ENCODE data around the gene DNM1. TPM values are rescaled to one million over a fixed set of nuclear protein-coding genes. Genes with fewer than 3 reads are reported as not detected.

DNM1 gene
- total RNA-seq, 6 donors from 2014 or later: 1.4 to 17.8 (median 7.9) TPM

DNA sequence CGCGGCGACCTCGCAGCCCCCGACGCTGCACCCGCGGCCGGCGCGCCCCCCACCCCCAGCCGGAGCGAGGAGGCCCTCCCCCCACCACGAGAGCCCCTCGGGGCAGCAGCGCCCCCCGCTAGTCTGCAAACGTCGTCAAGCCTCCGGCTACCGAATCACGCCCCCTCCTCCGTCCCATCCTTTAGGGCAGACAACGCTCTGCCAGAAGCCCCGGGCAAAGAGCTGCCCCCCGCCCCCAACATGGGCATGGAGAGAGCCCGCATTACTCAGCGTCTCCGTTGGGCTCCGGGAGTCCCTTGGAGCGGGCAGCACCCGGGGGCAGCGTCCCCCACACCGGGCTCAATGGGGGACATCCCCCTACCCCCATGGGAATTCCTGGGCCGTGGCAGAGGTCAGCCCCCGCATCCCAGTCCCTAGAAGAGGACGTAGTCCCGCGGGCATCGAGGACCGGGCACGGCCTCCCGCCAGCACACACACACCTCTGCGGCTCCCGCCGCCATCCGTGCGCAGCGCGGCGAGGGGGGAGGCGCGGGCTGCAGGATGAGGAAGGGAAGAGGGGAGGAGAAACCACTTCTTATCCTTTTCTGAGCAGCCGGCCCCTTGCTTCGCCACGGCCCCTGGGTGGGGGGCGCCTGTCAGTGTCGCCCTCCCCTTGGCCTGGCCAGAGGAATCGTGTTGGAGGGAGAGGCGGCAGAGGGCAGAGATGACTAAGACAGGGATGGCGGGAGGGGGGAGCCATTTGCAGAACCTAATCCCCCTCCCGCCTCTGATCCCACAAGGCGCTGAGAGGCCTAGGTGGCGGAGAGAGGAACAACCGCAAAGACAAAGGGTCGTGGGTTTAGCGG, 750 bp downstream of the DNM1 start:
- Histone ChIP-seq H3K9me3 (no peaks in the 10 kb centered on the region), H3K4me1 (peaks cover 13 to 15% (median 14%) of the 10 kb centered on the region in 4 donors), H3K4me3 (peak overlapping the region; percentile 27 to 75 (median 58)), H3K27me3 (peaks cover 0 to 18% (median 8%) of the 10 kb centered on the region in 4 donors), H3K27ac (peak overlapping the region in 2 of 4 donors; percentile 4 to 38), H3K36me3 (no peaks in the 10 kb centered on the region)
- DNase-seq (peak in 1 of 2 donors; percentile 88), ATAC-seq (ENCODE audit: low FRiP score in 2 of 2) (peak in 1 of 2 donors; percentile 70)
- 3 to 4% methylated on average over 19 to 41 of the region's 67 CpGs for WGBS, 2 donors
- TF ChIP-seq, protein P1, sequence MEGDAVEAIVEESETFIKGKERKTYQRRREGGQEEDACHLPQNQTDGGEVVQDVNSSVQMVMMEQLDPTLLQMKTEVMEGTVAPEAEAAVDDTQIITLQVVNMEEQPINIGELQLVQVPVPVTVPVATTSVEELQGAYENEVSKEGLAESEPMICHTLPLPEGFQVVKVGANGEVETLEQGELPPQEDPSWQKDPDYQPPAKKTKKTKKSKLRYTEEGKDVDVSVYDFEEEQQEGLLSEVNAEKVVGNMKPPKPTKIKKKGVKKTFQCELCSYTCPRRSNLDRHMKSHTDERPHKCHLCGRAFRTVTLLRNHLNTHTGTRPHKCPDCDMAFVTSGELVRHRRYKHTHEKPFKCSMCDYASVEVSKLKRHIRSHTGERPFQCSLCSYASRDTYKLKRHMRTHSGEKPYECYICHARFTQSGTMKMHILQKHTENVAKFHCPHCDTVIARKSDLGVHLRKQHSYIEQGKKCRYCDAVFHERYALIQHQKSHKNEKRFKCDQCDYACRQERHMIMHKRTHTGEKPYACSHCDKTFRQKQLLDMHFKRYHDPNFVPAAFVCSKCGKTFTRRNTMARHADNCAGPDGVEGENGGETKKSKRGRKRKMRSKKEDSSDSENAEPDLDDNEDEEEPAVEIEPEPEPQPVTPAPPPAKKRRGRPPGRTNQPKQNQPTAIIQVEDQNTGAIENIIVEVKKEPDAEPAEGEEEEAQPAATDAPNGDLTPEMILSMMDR (IDR thresholded peaks at IDR 0.05): no peak
- TF ChIP-seq POLR2AphosphoS5 (IDR thresholded peaks at IDR 0.05) (no peak), POLR2A (IDR thresholded peaks at IDR 0.05) (no peak), EP300 (IDR thresholded peaks at IDR 0.05) (no peak)

DNA sequence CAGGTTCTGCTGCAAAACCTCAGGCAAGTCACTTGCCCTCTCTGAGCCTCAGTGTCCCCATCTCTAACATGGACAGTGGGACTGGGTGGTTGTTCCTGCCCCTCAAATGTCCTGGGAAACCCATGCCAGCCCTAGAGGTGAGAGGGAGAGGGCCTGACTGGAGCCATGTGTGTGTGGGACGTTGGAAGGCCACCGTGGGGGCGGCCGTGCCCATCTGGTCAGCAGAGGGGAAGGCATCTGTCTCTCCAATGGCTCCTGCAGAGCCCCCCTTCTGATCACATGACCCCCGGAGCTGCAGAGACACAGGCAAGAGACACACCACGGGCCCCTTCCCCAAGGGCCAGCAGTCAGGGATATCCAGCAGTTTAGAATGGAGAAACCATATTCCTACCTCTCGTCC, 1.7 kb downstream of the DNM1 start:
- no peaks in the 10 kb centered on the region for H3K36me3 ChIP-seq
- 78 to 80% methylated on average over 4 to 7 of the region's 7 CpGs for WGBS, 2 donors
- peaks cover 0 to 18% (median 8%) of the 10 kb centered on the region in 4 donors for H3K27me3 ChIP-seq
- DNase-seq (no peak), ATAC-seq (ENCODE audit: low FRiP score in 2 of 2) (no peak)
- H3K9me3 ChIP-seq: no peaks in the 10 kb centered on the region
- H3K27ac ChIP-seq: no peak overlapping the region
- H3K4me3 ChIP-seq: no peak overlapping the region
- H3K4me1 ChIP-seq: peaks cover 13 to 15% (median 14%) of the 10 kb centered on the region in 4 donors
- TF ChIP-seq EP300 (IDR thresholded peaks at IDR 0.05): no peak
- no peak for TF ChIP-seq POLR2A (IDR thresholded peaks at IDR 0.05)
- TF ChIP-seq, protein P1 (IDR thresholded peaks at IDR 0.05): no peak
- TF ChIP-seq POLR2AphosphoS5 (IDR thresholded peaks at IDR 0.05): no peak

DNA sequence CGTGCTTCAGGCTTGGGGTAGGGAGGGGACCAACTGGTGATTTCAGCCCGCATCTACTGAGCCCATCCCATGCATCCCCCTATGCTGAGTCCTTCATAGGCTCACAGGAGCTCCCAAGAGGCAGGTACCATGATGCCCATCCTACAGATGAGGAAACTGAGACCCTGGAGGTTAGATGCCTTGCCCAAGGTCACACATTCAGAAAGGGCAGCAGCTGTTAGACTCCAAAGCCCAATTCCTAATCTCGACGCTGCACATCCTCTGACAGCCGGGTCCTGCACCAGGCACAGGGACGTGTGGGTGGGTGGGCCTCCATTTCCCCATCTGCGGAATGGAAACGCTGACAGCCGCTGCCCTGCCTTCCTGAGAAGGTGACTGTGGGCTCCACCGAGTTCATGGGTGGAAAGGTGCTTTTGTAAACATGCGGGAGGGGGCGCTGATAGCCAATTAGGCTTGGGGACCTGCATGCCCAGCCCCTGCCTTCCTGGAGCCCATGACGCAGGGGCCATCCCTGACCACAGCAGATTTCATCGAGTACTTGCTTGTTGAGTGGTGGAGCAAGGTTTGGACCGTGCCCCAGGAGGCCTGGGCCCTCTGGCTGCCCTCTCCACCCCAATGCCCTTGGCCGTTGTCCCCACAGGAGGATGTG, 2.2 kb downstream of the DNM1 start:
- 76 to 77% methylated on average over 14 to 16 of the region's 16 CpGs for WGBS, 2 donors
- Histone ChIP-seq H3K27me3 (peaks cover 0 to 18% (median 8%) of the 10 kb centered on the region in 4 donors), H3K4me1 (peaks cover 13 to 15% (median 14%) of the 10 kb centered on the region in 4 donors), H3K36me3 (no peaks in the 10 kb centered on the region), H3K9me3 (no peaks in the 10 kb centered on the region), H3K4me3 (no peak overlapping the region), H3K27ac (no peak overlapping the region)
- TF ChIP-seq EP300 (IDR thresholded peaks at IDR 0.05) (no peak), POLR2AphosphoS5 (IDR thresholded peaks at IDR 0.05) (no peak), POLR2A (IDR thresholded peaks at IDR 0.05) (no peak)
- TF ChIP-seq, protein P1 (IDR thresholded peaks at IDR 0.05): no peak
- ATAC-seq (ENCODE audit: low FRiP score in 2 of 2) (no peak), DNase-seq (no peak)

DNA sequence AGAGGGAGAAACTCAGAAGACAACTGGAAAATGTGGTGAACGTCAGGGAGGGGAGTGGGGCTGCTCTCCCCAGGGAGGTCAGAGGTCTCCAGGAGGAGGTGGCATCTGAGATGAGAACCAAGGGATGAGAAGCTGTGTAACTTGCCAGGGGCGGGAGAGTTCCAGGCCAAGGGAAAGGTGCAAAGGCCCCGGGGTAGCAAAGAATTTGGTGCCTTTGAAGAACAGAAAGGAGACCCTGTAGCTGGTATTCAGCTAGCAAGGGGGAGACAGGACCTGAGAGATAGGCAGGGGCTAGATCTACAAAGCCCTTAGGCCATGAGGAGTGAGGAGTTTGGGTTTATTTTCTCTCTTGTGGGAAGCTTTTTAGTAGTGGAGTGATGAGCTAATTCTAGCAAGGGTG, 3.3 kb downstream of the DNM1 start:
- ATAC-seq (ENCODE audit: low FRiP score in 2 of 2) (no peak), DNase-seq (no peak)
- Histone ChIP-seq H3K4me1 (peaks cover 13 to 15% (median 14%) of the 10 kb centered on the region in 4 donors), H3K27ac (no peak overlapping the region), H3K27me3 (peaks cover 0 to 18% (median 8%) of the 10 kb centered on the region in 4 donors), H3K36me3 (no peaks in the 10 kb centered on the region), H3K4me3 (no peak overlapping the region), H3K9me3 (no peaks in the 10 kb centered on the region)
- WGBS, 2 donors: 77 to 86% methylated on average over 3 of the region's 3 CpGs
- no peak for TF ChIP-seq POLR2AphosphoS5 (IDR thresholded peaks at IDR 0.05)
- no peak for TF ChIP-seq EP300 (IDR thresholded peaks at IDR 0.05)
- TF ChIP-seq, protein P1 (IDR thresholded peaks at IDR 0.05): no peak
- TF ChIP-seq POLR2A (IDR thresholded peaks at IDR 0.05): no peak
